Vagina (tissue), 2 donors: ENCODE data around the gene BSCL2. TPM values are rescaled to one million over a fixed set of nuclear protein-coding genes. Genes with fewer than 3 reads are reported as not detected.

Experiments used
- DNase-seq, 2 donors: peaks; one replicate each; pipeline ENCODE4 v3.0.0-alpha.2; 2017; ENCODE audit errors: extremely low spot score in 2 of 2
- H3K27ac ChIP-seq: fragments of 200-600 bp; sonication (generic); one replicate; pipeline ENCODE4 v1.5.1; 2019
- H3K27me3 ChIP-seq: fragments of 200-600 bp; sonication (generic); one replicate; pipeline ENCODE4 v1.5.1; 2019
- H3K36me3 ChIP-seq, 2 donors: fragments of 200-600 bp; sonication (generic); one replicate each; pipeline ENCODE4 v1.5.1; 2017 to 2019
- H3K4me1 ChIP-seq: fragments of 200-600 bp; sonication (generic); one replicate; pipeline ENCODE4 v1.5.1; 2019
- H3K4me3 ChIP-seq, 2 donors: fragments of 200-600 bp; sonication (generic); 1 replicate in 1 of 2; 2 replicates in 1 of 2; pipeline ENCODE4 v1.5.1; 2016 to 2019
- H3K9me3 ChIP-seq: fragments of 200-600 bp; sonication (generic); one replicate; pipeline ENCODE4 v1.5.1; 2019
- POLR2A ChIP-seq, 2 donors: fragments of 450-650 bp; IDR thresholded peaks; one replicate each; pipeline ENCODE4 v1.6.1; 2017; ENCODE audit warnings: antibody characterized with exemption in 2 of 2, mild to moderate bottlenecking in 2 of 2, moderate library complexity in 2 of 2
- POLR2AphosphoS5 ChIP-seq, 2 donors: sonication (generic); formaldehyde crosslinking; IDR thresholded peaks; one replicate each; pipeline ENCODE4 v1.9.0; 2017; ENCODE audit warnings: antibody characterized with exemption in 2 of 2, mild to moderate bottlenecking in 2 of 2, low read depth in 1 of 2; ENCODE audit not compliant: insufficient read depth in 1 of 2
- intact Hi-C: fragments of 100-400 bp; cut with DNase I; formaldehyde crosslinking; loops from one replicate; pipeline ENCODE4 v1.15.1; 2023
- total RNA-seq: library from RNA; depleted of rRNA; stranded (reverse); fragments of >200 nt; gene quantifications from one replicate; pipeline ENCODE4 v1.2.3, GENCODE V29; 2016
- TF ChIP-seq, protein P1 (sequence below), 3 experiments: fragments of 450-650 bp in 2 of 3; fragments of 200-600 bp in 1 of 3; sonication (generic) in 1 of 3; IDR thresholded peaks; one replicate each; pipeline ENCODE4 v1.5.1; 2017 to 2019; ENCODE audit warnings: antibody characterized with exemption in 3 of 3, mild to moderate bottlenecking in 2 of 3, moderate library complexity in 2 of 3

Gene BSCL2
- total RNA-seq, 1 donor from 2014 or later: 74.9 TPM

DNA sequence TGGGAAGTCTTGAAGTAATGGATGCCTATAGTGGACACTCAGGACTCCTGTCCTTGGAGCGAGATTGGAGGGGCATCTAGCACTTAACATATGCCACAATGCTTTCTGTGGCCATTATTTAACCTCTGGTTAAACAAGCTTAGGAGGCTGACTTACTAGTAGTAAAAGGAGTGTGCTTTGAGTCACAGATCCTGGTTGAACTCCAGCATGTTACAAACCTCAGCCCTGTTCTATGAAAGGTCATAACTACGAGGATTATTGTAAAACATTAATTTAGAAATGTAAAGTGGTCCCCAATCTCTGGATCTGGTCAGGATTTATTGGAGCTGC is 34.1 kb downstream of the BSCL2 start:
- Histone ChIP-seq H3K9me3 (no peaks in the 10 kb centered on the region), H3K27me3 (no peaks in the 10 kb centered on the region), H3K4me3 (no peak overlapping the region), H3K36me3 (peaks cover 0 to 32% of the 10 kb centered on the region in 2 donors), H3K4me1 (peaks cover 59% of the 10 kb centered on the region), H3K27ac (no peak overlapping the region)
- no peak for TF ChIP-seq POLR2AphosphoS5 (IDR thresholded peaks at IDR 0.05; ENCODE audit: insufficient read depth in 1 of 2, low read depth in 1 of 2)
- TF ChIP-seq, protein P1, sequence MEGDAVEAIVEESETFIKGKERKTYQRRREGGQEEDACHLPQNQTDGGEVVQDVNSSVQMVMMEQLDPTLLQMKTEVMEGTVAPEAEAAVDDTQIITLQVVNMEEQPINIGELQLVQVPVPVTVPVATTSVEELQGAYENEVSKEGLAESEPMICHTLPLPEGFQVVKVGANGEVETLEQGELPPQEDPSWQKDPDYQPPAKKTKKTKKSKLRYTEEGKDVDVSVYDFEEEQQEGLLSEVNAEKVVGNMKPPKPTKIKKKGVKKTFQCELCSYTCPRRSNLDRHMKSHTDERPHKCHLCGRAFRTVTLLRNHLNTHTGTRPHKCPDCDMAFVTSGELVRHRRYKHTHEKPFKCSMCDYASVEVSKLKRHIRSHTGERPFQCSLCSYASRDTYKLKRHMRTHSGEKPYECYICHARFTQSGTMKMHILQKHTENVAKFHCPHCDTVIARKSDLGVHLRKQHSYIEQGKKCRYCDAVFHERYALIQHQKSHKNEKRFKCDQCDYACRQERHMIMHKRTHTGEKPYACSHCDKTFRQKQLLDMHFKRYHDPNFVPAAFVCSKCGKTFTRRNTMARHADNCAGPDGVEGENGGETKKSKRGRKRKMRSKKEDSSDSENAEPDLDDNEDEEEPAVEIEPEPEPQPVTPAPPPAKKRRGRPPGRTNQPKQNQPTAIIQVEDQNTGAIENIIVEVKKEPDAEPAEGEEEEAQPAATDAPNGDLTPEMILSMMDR (IDR thresholded peaks at IDR 0.05): no peak
- no peak for TF ChIP-seq POLR2A (IDR thresholded peaks at IDR 0.05)
- no peak for DNase-seq
- intact Hi-C loops: no loop called here

DNA sequence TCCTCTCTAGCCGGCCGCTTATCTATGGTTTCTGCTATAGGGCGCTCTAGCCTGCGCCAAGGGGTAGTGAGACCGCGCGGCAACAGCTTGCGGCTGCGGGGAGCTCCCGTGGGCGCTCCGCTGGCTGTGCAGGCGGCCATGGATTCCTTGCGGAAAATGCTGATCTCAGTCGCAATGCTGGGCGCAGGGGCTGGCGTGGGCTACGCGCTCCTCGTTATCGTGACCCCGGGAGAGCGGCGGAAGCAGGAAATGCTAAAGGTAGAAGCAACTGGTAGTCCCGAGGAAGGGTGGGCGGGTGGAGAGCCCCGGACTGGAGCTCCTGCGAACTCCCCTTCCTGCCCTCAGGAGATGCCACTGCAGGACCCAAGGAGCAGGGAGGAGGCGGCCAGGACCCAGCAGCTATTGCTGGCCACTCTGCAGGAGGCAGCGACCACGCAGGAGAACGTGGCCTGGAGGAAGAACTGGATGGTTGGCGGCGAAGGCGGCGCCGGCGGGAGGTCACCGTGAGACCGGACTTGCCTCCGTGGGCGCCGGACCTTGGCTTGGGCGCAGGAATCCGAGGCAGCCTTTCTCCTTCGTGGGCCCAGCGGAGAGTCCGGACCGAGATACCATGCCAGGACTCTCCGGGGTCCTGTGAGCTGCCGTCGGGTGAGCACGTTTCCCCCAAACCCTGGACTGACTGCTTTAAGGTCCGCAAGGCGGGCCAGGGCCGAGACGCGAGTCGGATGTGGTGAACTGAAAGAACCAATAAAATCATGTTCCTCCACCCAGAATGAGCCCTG is 35.4 kb downstream of the BSCL2 start, which contains the start of the genes LBHD1 and UQCC3:
TSS of gene LBHD1 (minus strand) at position 660 of the 782 bp plus-strand sequence. CDS start 2,236 bp downstream, outside the sequence.
TSS of gene UQCC3 (plus strand) at position 66 of the 782 bp plus-strand sequence. CDS start at position 139, 73 bp downstream.
- intact Hi-C loops: no loop called here
- TF ChIP-seq POLR2A (IDR thresholded peaks at IDR 0.05) (peak in 1 of 2 donors; percentile 29), POLR2AphosphoS5 (IDR thresholded peaks at IDR 0.05; ENCODE audit: insufficient read depth in 1 of 2, low read depth in 1 of 2) (peak; percentile 84 to 85)
- TF ChIP-seq, protein P1 (IDR thresholded peaks at IDR 0.05): no peak

DNA sequence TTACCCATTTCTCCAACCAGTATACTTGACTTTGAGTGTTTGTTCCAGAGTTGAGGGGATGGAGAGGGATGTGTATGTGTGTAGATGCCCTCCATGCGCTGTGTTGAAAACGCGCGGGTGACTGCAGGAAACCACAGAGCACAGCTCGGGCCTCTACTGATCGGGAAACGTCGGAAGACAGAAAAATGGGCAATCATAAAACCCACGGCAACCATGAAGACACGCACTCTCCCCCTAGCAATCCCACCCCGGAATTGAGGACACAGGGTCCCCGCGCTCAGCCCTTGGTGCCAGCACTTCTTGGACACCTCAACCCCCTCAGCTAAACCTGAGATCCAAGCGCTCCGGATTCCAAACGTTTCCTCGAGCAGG is 36.0 kb downstream of the BSCL2 start:
- intact Hi-C loops: no loop called here
- TF ChIP-seq POLR2AphosphoS5 (IDR thresholded peaks at IDR 0.05; ENCODE audit: insufficient read depth in 1 of 2, low read depth in 1 of 2) (no peak), POLR2A (IDR thresholded peaks at IDR 0.05) (no peak)
- TF ChIP-seq, protein P1 (IDR thresholded peaks at IDR 0.05): no peak
- H3K4me3 ChIP-seq: peak overlapping the region; percentile 62 to 66
- H3K27me3 ChIP-seq: no peaks in the 10 kb centered on the region
- DNase-seq: no peak
- H3K27ac ChIP-seq: peak overlapping the region; percentile 87
- peaks cover 65% of the 10 kb centered on the region for H3K4me1 ChIP-seq
- peaks cover 0 to 16% of the 10 kb centered on the region in 2 donors for H3K36me3 ChIP-seq
- H3K9me3 ChIP-seq: no peaks in the 10 kb centered on the region

More for the DNA sequence above, 35.4 kb downstream of the BSCL2 start, which contains the start of the genes LBHD1 and UQCC3:
- Histone ChIP-seq H3K27ac (peak within 1 kb of the TSS; percentile 87), H3K4me3 (peak within 1 kb of the TSS; percentile 62 to 66), H3K4me1 (peaks cover 59% of the 10 kb centered on the region), H3K27me3 (no peaks in the 10 kb centered on the region), H3K9me3 (no peaks in the 10 kb centered on the region), H3K36me3 (peaks cover 0 to 22% of the 10 kb centered on the region in 2 donors)
- no peak for DNase-seq

DNA sequence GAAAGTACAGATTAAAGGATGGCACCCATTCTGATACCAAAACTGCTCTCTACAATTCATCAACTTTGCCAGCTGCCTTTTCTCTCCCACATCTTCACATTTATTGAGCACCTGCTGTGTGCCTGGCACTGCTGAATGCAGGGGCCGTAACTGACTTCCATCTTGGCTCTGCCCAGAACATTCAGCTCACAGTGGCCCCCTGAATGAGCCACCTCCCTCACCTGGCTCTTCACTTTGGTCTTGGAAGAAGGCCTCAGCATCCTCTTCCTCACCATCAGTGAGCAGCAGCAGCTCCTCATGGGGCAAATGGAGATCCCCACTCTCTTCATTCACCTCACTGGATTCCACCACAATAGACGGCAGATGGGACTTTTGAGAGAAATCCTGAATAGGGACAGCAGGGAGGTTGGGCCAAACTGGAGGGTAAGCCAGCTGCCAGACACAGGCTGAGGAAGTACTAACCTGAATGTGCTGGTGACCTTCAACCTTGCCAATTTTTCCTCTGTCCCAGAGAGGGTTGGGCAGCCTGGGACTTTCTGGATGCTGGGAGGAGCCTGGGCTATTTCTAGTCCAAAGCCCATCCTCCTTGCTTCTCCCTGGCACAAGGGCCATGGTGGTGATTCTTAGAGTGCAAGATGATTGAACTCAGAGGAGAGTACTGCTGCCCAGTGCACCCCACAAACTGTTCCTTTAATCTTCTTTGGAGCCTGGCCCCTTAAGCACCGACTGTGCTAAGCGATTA is 37.6 kb downstream of the BSCL2 start:
- no peak for DNase-seq
- intact Hi-C loops: no loop called here
- no peak overlapping the region for H3K27ac ChIP-seq
- H3K9me3 ChIP-seq: no peaks in the 10 kb centered on the region
- no peaks in the 10 kb centered on the region for H3K27me3 ChIP-seq
- no peak for TF ChIP-seq POLR2AphosphoS5 (IDR thresholded peaks at IDR 0.05; ENCODE audit: insufficient read depth in 1 of 2, low read depth in 1 of 2)
- TF ChIP-seq, protein P1 (IDR thresholded peaks at IDR 0.05): no peak
- no peak for TF ChIP-seq POLR2A (IDR thresholded peaks at IDR 0.05)
- peaks cover 0 to 5% of the 10 kb centered on the region in 2 donors for H3K36me3 ChIP-seq
- H3K4me1 ChIP-seq: peaks cover 64% of the 10 kb centered on the region
- H3K4me3 ChIP-seq: no peak overlapping the region
